Activated T-cell treated with anti-CD3 and anti-CD28 coated beads, Interleukin-2, amount 50 U/mL, for 72 hours (primary cell): Measurements from ENCODE around the gene NGFR. TPM values are rescaled to one million over a fixed set of nuclear protein-coding genes. Genes with fewer than 3 reads are reported as not detected.

ENCODE experiments used
- ATAC-seq, 2 donors: fragments of 150-1000 bp; cut with Tn5 transposase; replicated peaks in 1 of 2; 2 replicates each; pipeline ENCODE4 v1.10.0; 2021; ENCODE audit warnings: moderate library complexity in 2 of 2, mild to moderate bottlenecking in 1 of 2
- DNase-seq, 2 donors: peaks; one replicate each; pipeline ENCODE4 v3.0.0; 2021 to 2022; ENCODE audit warnings: mixed read lengths in 1 of 2
- H3K27ac Mint-ChIP-seq: one replicate; pipeline ENCODE4 v1.8.0; 2022; ENCODE audit warnings: mild to moderate bottlenecking, moderate library complexity, mixed read lengths
- H3K27me3 Mint-ChIP-seq: one replicate; pipeline ENCODE4 v1.8.0; 2022; ENCODE audit warnings: low read depth, mixed read lengths
- H3K36me3 Mint-ChIP-seq, 2 donors: one replicate each; pipeline ENCODE4 v1.8.0; 2022; ENCODE audit warnings: mixed read lengths in 2 of 2, mild to moderate bottlenecking in 1 of 2; ENCODE audit not compliant: insufficient read depth in 2 of 2
- H3K4me1 Mint-ChIP-seq: one replicate; pipeline ENCODE4 v1.8.0; 2022; ENCODE audit warnings: low read depth, mixed read lengths
- H3K4me3 Mint-ChIP-seq, 2 donors: one replicate each; pipeline ENCODE4 v1.8.0; 2022; ENCODE audit warnings: mild to moderate bottlenecking in 2 of 2, mixed read lengths in 2 of 2, moderate library complexity in 2 of 2
- H3K9me3 Mint-ChIP-seq, 2 donors: one replicate each; pipeline ENCODE4 v1.8.0; 2022; ENCODE audit warnings: mixed read lengths in 2 of 2
- total RNA-seq, 2 donors: library from RNA; stranded (reverse); gene quantifications; one replicate each; pipeline ENCODE4 v1.2.3, GENCODE V29; 2022

Gene NGFR
- total RNA-seq, 2 donors from 2014 or later: 0.14 to 0.28 TPM

DNA sequence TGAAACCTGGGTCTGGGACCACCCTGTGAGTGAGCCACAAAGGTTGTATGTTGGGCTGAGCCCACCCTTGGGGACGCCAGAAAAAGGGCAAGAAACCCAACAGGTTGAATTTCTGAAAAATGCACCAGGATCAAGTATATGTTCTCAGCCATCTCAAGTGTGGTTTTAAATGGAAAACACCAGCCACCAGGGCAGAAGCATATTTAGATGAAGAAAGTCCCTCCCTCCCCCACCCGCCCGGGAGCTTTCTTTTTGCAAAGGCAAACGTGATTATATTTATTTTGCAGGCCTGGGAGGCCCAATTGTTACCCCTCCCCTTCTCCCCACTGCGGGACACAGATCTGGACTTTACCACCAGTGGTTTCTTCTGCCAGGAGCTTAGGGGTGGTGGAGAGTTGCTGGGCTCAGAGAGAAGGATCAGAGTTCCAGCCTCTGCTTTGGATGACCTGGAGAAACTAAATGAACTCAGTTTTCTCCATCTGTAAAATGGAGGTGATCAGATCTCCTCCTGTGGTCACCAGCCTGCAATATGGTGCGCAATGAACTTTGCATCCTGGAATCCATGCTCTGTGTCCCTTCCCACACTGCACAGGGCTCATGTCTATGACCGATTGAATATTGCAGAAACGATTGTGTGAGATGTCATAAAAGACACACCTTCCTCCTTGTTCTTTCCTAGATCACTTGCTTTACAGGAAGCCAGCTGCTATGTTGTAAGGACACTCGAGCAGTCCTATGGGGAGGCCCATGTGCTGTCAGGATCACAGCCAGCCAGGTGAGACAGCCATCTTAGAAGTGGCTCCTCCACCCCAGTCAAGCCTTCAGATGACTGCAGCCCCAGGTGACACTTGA is 21.0 kb upstream of the NGFR start:
- Mint-ChIP-seq H3K4me1 (no peaks in the 10 kb centered on the region), H3K27me3 (peaks cover 64% of the 10 kb centered on the region), H3K36me3 (peaks cover 2 to 12% of the 10 kb centered on the region in 2 donors), H3K27ac (no peak overlapping the region), H3K9me3 (peaks cover 6% of the 10 kb centered on the region in 2 donors), H3K4me3 (no peak overlapping the region)
- DNase-seq (no peak), ATAC-seq (no peak)

DNA sequence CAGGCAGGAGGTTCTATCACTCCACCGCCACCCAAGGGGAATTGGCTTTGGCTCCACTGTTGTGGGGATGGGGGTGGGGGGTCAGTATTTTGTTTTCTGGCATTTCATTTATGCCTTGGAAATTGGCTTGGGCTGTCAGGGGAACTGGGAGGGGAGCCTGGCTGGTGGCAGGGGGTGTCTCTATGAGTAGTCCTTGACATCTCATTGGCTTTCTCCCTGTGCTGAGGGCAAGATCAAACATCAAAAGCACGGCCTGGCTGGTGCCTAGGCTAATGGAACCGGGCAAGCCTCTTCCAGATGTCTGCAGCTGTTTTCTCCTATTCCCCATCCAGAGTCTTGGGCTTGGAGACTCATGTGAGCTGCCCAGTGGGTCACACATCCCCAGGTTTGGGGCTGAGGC is 17.4 kb upstream of the NGFR start:
- Mint-ChIP-seq H3K9me3 (peaks cover 6% of the 10 kb centered on the region in 2 donors), H3K27me3 (peaks cover 53% of the 10 kb centered on the region), H3K27ac (no peak overlapping the region), H3K36me3 (peaks cover 2 to 12% of the 10 kb centered on the region in 2 donors), H3K4me1 (peaks cover 7% of the 10 kb centered on the region), H3K4me3 (no peak overlapping the region)
- no peak for DNase-seq
- ATAC-seq: no peak

DNA sequence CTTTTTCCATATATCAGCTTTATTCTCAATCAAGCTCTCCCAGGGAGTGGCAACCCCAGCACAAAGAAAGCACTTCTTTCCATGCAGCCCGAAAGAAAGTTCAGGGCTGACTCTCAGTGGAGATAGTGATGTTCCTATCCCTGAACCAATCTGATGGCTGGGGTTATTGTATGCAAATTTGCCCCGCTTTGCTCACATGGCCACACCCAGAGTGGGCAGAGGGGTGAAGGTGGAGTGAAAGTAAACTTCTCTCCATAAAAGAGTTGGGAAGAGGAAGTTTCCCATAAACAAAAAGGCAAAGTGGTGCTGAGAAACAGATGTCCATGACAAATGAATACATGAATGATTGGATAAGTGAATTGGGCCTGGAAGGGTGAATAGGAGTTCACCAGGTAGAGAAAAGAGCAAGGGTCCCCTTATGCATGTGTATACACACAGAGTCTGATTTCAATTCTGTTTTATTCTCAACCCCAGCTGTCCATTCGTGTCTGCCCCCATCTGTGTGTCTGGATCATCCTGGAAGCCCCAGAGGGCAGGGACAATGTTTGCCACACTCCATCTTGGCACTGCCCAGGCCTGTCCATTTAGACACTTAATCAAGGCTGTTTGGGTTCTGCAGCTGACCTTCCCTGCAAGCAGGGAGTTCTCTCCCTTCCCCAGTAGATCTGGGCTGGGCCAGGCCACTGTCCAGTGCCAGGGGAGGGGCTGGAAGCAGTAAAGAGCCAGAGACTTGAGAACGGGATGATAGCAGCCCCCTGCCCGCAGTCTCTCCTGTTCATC is 14.1 kb upstream of the NGFR start:
- no peak overlapping the region for H3K4me3 Mint-ChIP-seq
- peaks cover under 1 to 1% of the 10 kb centered on the region in 2 donors for H3K9me3 Mint-ChIP-seq
- H3K36me3 Mint-ChIP-seq: peaks cover 0 to 4% of the 10 kb centered on the region in 2 donors
- peaks cover 9% of the 10 kb centered on the region for H3K4me1 Mint-ChIP-seq
- H3K27ac Mint-ChIP-seq: no peak overlapping the region
- H3K27me3 Mint-ChIP-seq: peaks cover 71% of the 10 kb centered on the region
- no peak for DNase-seq
- ATAC-seq: no peak

GRCh38 chr17:49482144-49482817 is 12.8 kb upstream of the NGFR start:
- Mint-ChIP-seq H3K4me3 (no peak overlapping the region), H3K27ac (no peak overlapping the region), H3K27me3 (peaks cover 73% of the 10 kb centered on the region), H3K4me1 (peaks cover 16% of the 10 kb centered on the region), H3K36me3 (peaks cover 0 to 1% of the 10 kb centered on the region in 2 donors), H3K9me3 (no peaks in the 10 kb centered on the region)
- no peak for ATAC-seq
- DNase-seq: no peak

- Mint-ChIP-seq H3K4me3 (no peak overlapping the region), H3K36me3 (no peaks in the 10 kb centered on the region), H3K9me3 (no peaks in the 10 kb centered on the region), H3K27me3 (peaks cover 69% of the 10 kb centered on the region), H3K27ac (no peak overlapping the region), H3K4me1 (peaks cover 16% of the 10 kb centered on the region)
- DNase-seq: no peak
- no peak for ATAC-seq
Measured at GRCh38 chr17:49483599-49484509, 11.2 kb upstream of the NGFR start.

DNA sequence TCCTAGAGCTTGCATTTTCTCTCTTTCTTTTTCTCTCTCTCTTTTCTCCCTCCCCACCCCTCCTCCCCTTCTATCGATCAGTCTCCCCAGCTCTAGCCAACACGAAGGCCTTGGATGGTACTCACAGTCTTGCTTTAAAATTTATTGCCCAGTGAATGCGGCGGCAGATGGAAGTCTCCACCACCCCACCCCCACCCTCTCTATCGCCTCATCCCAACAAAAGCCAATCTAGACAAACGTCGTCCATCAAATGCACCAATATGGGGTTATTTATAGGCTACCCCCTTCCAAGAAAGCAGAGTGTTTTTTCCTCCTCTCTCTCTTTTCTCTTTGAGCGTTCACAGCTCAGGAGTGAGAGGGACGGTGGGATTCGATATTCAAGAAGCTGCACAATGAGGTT is 10.5 kb upstream of the NGFR start:
- no peak for DNase-seq
- ATAC-seq: no peak
- no peak overlapping the region for H3K27ac Mint-ChIP-seq
- no peak overlapping the region for H3K4me3 Mint-ChIP-seq
- H3K9me3 Mint-ChIP-seq: no peaks in the 10 kb centered on the region
- no peaks in the 10 kb centered on the region for H3K36me3 Mint-ChIP-seq
- peaks cover 16% of the 10 kb centered on the region for H3K4me1 Mint-ChIP-seq
- H3K27me3 Mint-ChIP-seq: peaks cover 65% of the 10 kb centered on the region

DNA sequence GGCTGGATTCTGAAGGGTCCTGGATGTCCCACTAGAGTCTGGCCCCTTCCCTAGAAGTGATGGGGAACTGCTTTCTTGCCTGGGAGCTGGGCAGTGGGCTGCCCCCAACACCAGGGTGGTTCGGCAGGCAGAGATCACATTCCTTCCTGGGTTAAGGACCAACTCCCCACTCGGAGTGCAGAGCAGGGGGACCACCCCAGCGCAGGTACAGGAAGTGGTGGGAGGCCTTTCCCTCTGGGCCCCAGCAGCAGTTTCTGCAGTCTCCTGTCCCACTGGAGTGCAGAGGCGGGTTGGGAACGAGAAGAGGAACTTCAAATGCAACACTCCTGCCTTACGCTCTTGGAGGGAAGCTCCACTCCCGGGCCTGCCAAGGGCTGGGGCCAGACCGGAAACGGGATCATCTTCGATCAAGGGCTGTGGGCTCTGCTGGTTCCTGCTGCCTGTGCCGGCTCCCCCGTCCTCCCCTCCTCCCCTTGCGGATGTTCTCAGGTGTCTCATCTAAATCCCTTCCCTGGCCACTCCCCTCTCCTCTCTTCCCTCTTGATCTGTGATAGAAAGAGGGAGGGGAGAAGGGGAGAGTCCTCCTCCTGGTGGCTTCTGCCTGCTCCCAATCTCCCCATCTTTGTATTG is 9.0 kb upstream of the NGFR start:
- DNase-seq (no peak), ATAC-seq (no peak)
- Mint-ChIP-seq H3K27me3 (peaks cover 67% of the 10 kb centered on the region), H3K9me3 (no peaks in the 10 kb centered on the region), H3K4me1 (peaks cover 16% of the 10 kb centered on the region), H3K36me3 (no peaks in the 10 kb centered on the region), H3K4me3 (no peak overlapping the region), H3K27ac (no peak overlapping the region)

- Mint-ChIP-seq H3K27ac (no peak overlapping the region), H3K27me3 (peaks cover 74% of the 10 kb centered on the region), H3K36me3 (no peaks in the 10 kb centered on the region), H3K4me3 (no peak overlapping the region), H3K4me1 (peaks cover 14% of the 10 kb centered on the region), H3K9me3 (no peaks in the 10 kb centered on the region)
- ATAC-seq (no peak), DNase-seq (no peak)
Measured at GRCh38 chr17:49487183-49487582, 7.9 kb upstream of the NGFR start.

DNA sequence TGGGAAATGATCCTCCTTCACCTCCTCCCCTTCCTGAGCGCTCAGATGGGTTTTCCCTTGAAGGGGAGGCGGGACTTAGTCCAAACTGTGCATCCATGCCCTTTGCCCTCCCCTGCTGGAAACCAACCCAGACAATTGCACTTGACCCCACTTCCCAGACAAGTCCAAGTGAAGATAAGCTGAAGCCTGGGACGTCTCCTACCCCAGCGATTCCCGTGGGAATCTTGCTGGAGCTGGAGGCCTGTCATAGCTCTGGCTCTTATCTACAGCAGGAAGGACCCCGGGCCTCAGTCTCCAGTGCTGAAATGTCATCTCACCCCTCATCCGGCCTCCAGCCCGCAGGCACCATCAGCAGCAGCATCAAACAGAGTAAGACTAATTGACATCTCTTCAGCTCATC is 6.5 kb upstream of the NGFR start:
- Mint-ChIP-seq H3K9me3 (no peaks in the 10 kb centered on the region), H3K36me3 (no peaks in the 10 kb centered on the region), H3K27ac (no peak overlapping the region), H3K27me3 (peaks cover 64% of the 10 kb centered on the region), H3K4me1 (peaks cover 6% of the 10 kb centered on the region), H3K4me3 (no peak overlapping the region)
- ATAC-seq: no peak
- no peak for DNase-seq

- no peaks in the 10 kb centered on the region for H3K36me3 Mint-ChIP-seq
- ATAC-seq (no peak), DNase-seq (no peak)
- H3K4me1 Mint-ChIP-seq: peaks cover 6% of the 10 kb centered on the region
- H3K27me3 Mint-ChIP-seq: peaks cover 64% of the 10 kb centered on the region
- no peak overlapping the region for H3K4me3 Mint-ChIP-seq
- H3K9me3 Mint-ChIP-seq: no peaks in the 10 kb centered on the region
- no peak overlapping the region for H3K27ac Mint-ChIP-seq
Measured at GRCh38 chr17:49489348-49489747, 5.7 kb upstream of the NGFR start.

GRCh38 chr17:49490276-49490675 is 4.8 kb upstream of the NGFR start:
- H3K27ac Mint-ChIP-seq: no peak overlapping the region

DNA sequence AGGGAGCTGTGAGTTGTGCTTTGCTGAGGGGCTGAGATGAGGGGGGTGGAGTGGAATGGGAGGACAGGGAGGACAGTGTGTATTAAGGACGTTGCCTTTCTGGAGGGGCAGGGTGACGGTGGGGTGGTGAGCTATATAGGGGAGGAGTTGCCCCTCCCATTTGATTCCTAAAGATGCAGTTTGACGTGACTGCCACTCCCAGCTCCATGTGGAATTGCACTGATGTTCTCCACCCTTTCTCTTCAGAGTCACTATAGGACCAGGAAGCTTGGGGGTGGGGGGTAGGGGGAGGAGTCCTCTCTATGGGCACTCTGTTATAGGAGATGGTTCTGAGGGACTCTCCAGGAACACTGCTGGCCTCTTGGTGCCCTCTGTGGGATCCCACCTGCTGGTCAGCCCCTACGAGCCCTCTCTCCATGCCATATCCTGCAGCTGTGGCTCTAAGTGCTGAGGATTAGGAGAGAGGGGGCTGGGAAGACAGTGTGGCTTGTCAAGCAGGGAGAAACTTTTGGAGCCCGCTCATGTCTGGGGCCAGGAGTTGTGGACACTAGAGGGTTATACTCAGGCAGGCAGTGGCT is 3.8 kb upstream of the NGFR start:
- DNase-seq: no peak
- no peak for ATAC-seq
- no peaks in the 10 kb centered on the region for H3K9me3 Mint-ChIP-seq
- H3K27me3 Mint-ChIP-seq: peaks cover 63% of the 10 kb centered on the region
- H3K4me3 Mint-ChIP-seq: no peak overlapping the region
- no peak overlapping the region for H3K27ac Mint-ChIP-seq
- no peaks in the 10 kb centered on the region for H3K36me3 Mint-ChIP-seq
- H3K4me1 Mint-ChIP-seq: peaks cover 12% of the 10 kb centered on the region

More at GRCh38 chr17:49490276-49490675, 4.8 kb upstream of the NGFR start:
- ATAC-seq: no peak
- Mint-ChIP-seq H3K4me3 (no peak overlapping the region), H3K9me3 (no peaks in the 10 kb centered on the region), H3K27me3 (peaks cover 60% of the 10 kb centered on the region), H3K4me1 (peaks cover 6% of the 10 kb centered on the region), H3K36me3 (no peaks in the 10 kb centered on the region)
- DNase-seq: no peak
